DND-41 (cell line): ENCODE measurements around the gene C6orf47.

Source experiments
- ATAC-seq: fragments of 200-7000 bp; cut with Tn5 transposase; 3 replicates; pipeline ENCODE4 v1.9.1; 2021; ENCODE audit warnings: low read depth; ENCODE audit not compliant: insufficient read depth
- DNase-seq: peaks from one replicate; pipeline ENCODE4 v3.0.0-alpha.2; 2020
- H2AFZ ChIP-seq: 2 replicates; pipeline ENCODE4 v1.6.0; 2012; ENCODE audit warnings: low read depth, low read length
- H3K27ac ChIP-seq: 2 replicates; pipeline ENCODE4 v1.5.1; 2012; ENCODE audit warnings: low read length, inconsistent platforms
- H3K27me3 ChIP-seq: fragments of 200-600 bp; sonication (generic); 2 replicates; pipeline ENCODE4 v1.6.0; 2012; ENCODE audit warnings: low read length, mild to moderate bottlenecking, inconsistent platforms; ENCODE audit not compliant: insufficient read depth, poor library complexity
- H3K36me3 ChIP-seq: 2 replicates; pipeline ENCODE4 v1.5.1; 2012; ENCODE audit warnings: low read length, inconsistent platforms; ENCODE audit not compliant: insufficient read depth
- H3K4me1 ChIP-seq: 2 replicates; pipeline ENCODE4 v1.5.1; 2012; ENCODE audit warnings: mild to moderate bottlenecking, low read length; ENCODE audit not compliant: insufficient read depth
- H3K4me2 ChIP-seq: 2 replicates; pipeline ENCODE4 v1.6.0; 2012; ENCODE audit warnings: mild to moderate bottlenecking, moderate library complexity, low read length, inconsistent platforms; ENCODE audit not compliant: insufficient read depth
- H3K4me3 ChIP-seq, 2 experiments: fragments of 200-600 bp in 1 of 2; shearing (Covaris generic) in 1 of 2; 2 replicates each; pipeline ENCODE4 v1.5.1; 2012 to 2016; ENCODE audit warnings: inconsistent platforms in 2 of 2, low read length in 2 of 2, mild to moderate bottlenecking in 2 of 2, low read depth in 1 of 2, moderate library complexity in 1 of 2
- H3K79me2 ChIP-seq: 2 replicates; pipeline ENCODE4 v1.6.0; 2012; ENCODE audit warnings: low read length, inconsistent platforms; ENCODE audit not compliant: insufficient read depth
- H3K9ac ChIP-seq: 2 replicates; pipeline ENCODE4 v1.6.0; 2012; ENCODE audit warnings: low read depth, mild to moderate bottlenecking, inconsistent platforms, low read length, moderate library complexity
- H3K9me3 ChIP-seq: 2 replicates; pipeline ENCODE4 v1.5.1; 2012; ENCODE audit warnings: low read length, moderate library complexity, mild to moderate bottlenecking, inconsistent platforms; ENCODE audit not compliant: insufficient read depth, severe bottlenecking
- H4K20me1 ChIP-seq: 2 replicates; pipeline ENCODE4 v1.6.0; 2012; ENCODE audit warnings: low read length; ENCODE audit not compliant: insufficient read depth
- EZH2 ChIP-seq: IDR thresholded peaks from 3 replicates; pipeline ENCODE4 v1.6.1; 2012; ENCODE audit warnings: borderline replicate concordance, low read depth, mild to moderate bottlenecking, moderate library complexity, low read length, inconsistent platforms; ENCODE audit not compliant: severe bottlenecking
- TF ChIP-seq, protein P1 (sequence below): IDR thresholded peaks from 2 replicates; pipeline ENCODE4 v1.5.1; 2012; ENCODE audit warnings: borderline replicate concordance, low read length, moderate library complexity, mild to moderate bottlenecking; ENCODE audit not compliant: poor library complexity, severe bottlenecking; ENCODE audit errors: extremely low read depth

C6orf47 gene

GRCh38 chr6:31632279-31632946 is 28.2 kb downstream of the C6orf47 start:
- no peak overlapping the region for H2AFZ ChIP-seq
- DNase-seq = no peak
- no peaks in the 10 kb centered on the region for H3K9me3 ChIP-seq
- H3K4me3 ChIP-seq = no peak overlapping the region
- H3K9ac ChIP-seq = peak overlapping the region; percentile 8; the same call in 1 of the 2 replicates
- TF ChIP-seq EZH2 = no peak
- TF ChIP-seq, protein P1, sequence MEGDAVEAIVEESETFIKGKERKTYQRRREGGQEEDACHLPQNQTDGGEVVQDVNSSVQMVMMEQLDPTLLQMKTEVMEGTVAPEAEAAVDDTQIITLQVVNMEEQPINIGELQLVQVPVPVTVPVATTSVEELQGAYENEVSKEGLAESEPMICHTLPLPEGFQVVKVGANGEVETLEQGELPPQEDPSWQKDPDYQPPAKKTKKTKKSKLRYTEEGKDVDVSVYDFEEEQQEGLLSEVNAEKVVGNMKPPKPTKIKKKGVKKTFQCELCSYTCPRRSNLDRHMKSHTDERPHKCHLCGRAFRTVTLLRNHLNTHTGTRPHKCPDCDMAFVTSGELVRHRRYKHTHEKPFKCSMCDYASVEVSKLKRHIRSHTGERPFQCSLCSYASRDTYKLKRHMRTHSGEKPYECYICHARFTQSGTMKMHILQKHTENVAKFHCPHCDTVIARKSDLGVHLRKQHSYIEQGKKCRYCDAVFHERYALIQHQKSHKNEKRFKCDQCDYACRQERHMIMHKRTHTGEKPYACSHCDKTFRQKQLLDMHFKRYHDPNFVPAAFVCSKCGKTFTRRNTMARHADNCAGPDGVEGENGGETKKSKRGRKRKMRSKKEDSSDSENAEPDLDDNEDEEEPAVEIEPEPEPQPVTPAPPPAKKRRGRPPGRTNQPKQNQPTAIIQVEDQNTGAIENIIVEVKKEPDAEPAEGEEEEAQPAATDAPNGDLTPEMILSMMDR = no peak
- H3K4me1 ChIP-seq = 0 out of 2 replicates have a peak, but pooled peaks cover 3% of the 10 kb centered on the region
- peak overlapping the region; percentile 6; the same call in 1 of the 2 replicates for H3K27ac ChIP-seq
- 0 out of 3 replicates have a peak, but pooled peaks have one; percentile 4 for ATAC-seq
- no peak overlapping the region for H3K4me2 ChIP-seq
- H3K27me3 ChIP-seq = no peaks in the 10 kb centered on the region
- H3K79me2 ChIP-seq = peaks cover 33% of the 10 kb centered on the region
- H3K36me3 ChIP-seq = peaks cover 99% of the 10 kb centered on the region
- peaks cover 77% of the 10 kb centered on the region for H4K20me1 ChIP-seq

- ATAC-seq (peak; percentile 8; the same call in 1 of the 3 replicates), DNase-seq (no peak)
- Histone ChIP-seq H3K4me1 (0 out of 2 replicates have a peak, but pooled peaks cover 4% of the 10 kb centered on the region), H3K27me3 (no peaks in the 10 kb centered on the region), H3K27ac (no peak overlapping the region), H3K4me2 (no peak overlapping the region), H3K9me3 (no peaks in the 10 kb centered on the region), H3K36me3 (peaks cover 100% of the 10 kb centered on the region), H3K9ac (no peak overlapping the region), H4K20me1 (peaks cover 76% of the 10 kb centered on the region), H3K79me2 (peaks cover 40% of the 10 kb centered on the region), H2AFZ (no peak overlapping the region), H3K4me3 (no peak overlapping the region)
- TF ChIP-seq, protein P1 = no peak
- no peak for TF ChIP-seq EZH2
These were observed 28.8 kb downstream of the C6orf47 start for GRCh38 chr6:31631681-31632278.

GRCh38 chr6:31631209-31631608 is 29.4 kb downstream of the C6orf47 start:
- ATAC-seq (no peak), DNase-seq (no peak)
- Histone ChIP-seq H3K4me3 (no peak overlapping the region), H3K27ac (no peak overlapping the region), H3K9me3 (no peaks in the 10 kb centered on the region), H4K20me1 (peaks cover 76% of the 10 kb centered on the region), H3K27me3 (no peaks in the 10 kb centered on the region), H3K79me2 (peaks cover 45% of the 10 kb centered on the region), H3K4me2 (no peak overlapping the region), H3K9ac (no peak overlapping the region), H3K4me1 (0 out of 2 replicates have a peak, but pooled peaks cover 4% of the 10 kb centered on the region), H3K36me3 (peaks cover 100% of the 10 kb centered on the region), H2AFZ (no peak overlapping the region)
- TF ChIP-seq, protein P1 = no peak
